Lower leg skin (tissue), 4 donors: ENCODE data around the gene SLC25A20. TPM values are rescaled to one million over a fixed set of nuclear protein-coding genes. Genes with fewer than 3 reads are reported as not detected.

ENCODE experiments used
- DNase-seq, 2 donors: peaks; one replicate each; pipeline ENCODE4 v3.0.0-alpha.2; 2019; ENCODE audit warnings: low spot score in 2 of 2
- H3K4me3 ChIP-seq: fragments of 200-600 bp; sonication (generic); 2 replicates; pipeline ENCODE4 v1.5.1; 2017; ENCODE audit warnings: mild to moderate bottlenecking, low read depth; ENCODE audit not compliant: poor library complexity, severe bottlenecking
- CTCF ChIP-seq, 3 donors: fragments of 450-650 bp; IDR thresholded peaks; one replicate each; pipeline ENCODE4 v1.5.1; 2016; ENCODE audit warnings: antibody characterized with exemption in 3 of 3, mild to moderate bottlenecking in 3 of 3, moderate library complexity in 2 of 3
- POLR2A ChIP-seq, 2 donors: fragments of 450-650 bp; IDR thresholded peaks; one replicate each; pipeline ENCODE4 v1.6.1; 2016 to 2017; ENCODE audit warnings: antibody characterized with exemption in 2 of 2, mild to moderate bottlenecking in 1 of 2, moderate library complexity in 1 of 2
- WGBS, 2 donors: methylation state at CpG; one replicate each; pipeline ENCODE4 v1.1.5; 2018; 5-methylcytosine and 5-hydroxymethylcytosine counted together
- intact Hi-C: fragments of 100-400 bp; cut with DNase I; formaldehyde crosslinking; loops from one replicate; pipeline ENCODE4 v1.15.0; 2023; ENCODE audit warnings: low total_unique reads
- total RNA-seq, 4 donors: library from RNA; depleted of rRNA; stranded (reverse); fragments of >200 nt; gene quantifications; one replicate each; pipeline ENCODE4 v1.1.0, GENCODE V29; 2016

The SLC25A20 gene
- total RNA-seq, 4 donors from 2014 or later, result 11.4 to 46.3 (median 20.4) TPM

- intact Hi-C loops, result no loop called here
- TF ChIP-seq POLR2A (IDR thresholded peaks at IDR 0.05), result no peak
- TF ChIP-seq CTCF (IDR thresholded peaks at IDR 0.05), result no peak
These were observed 36.8 kb upstream of the SLC25A20 start for GRCh38 chr3:48935530-48935929.

GRCh38 chr3:48934333-48934991 is 35.8 kb upstream of the SLC25A20 start:
- TF ChIP-seq CTCF (IDR thresholded peaks at IDR 0.05) (no peak), POLR2A (IDR thresholded peaks at IDR 0.05) (no peak)
- WGBS, 2 donors, result 93 to 94% methylated on average over 5 of the region's 5 CpGs
- H3K4me3 ChIP-seq, result no peak overlapping the region
- no peak for DNase-seq
- intact Hi-C loops, result no loop called here

More at GRCh38 chr3:48935530-48935929, 36.8 kb upstream of the SLC25A20 start:
- H3K4me3 ChIP-seq, result no peak overlapping the region
- WGBS, 2 donors, result 89 to 92% methylated on average over 4 of the region's 4 CpGs
- no peak for DNase-seq

GRCh38 chr3:48931944-48932580 is 33.4 kb upstream of the SLC25A20 start:
- 53 to 62% methylated on average over 1 of the region's 1 CpG for WGBS, 2 donors
- no peak overlapping the region for H3K4me3 ChIP-seq
- DNase-seq, result no peak
- TF ChIP-seq POLR2A (IDR thresholded peaks at IDR 0.05), result no peak
- intact Hi-C loops, result no loop called here

GRCh38 chr3:48930590-48930989 is 31.9 kb upstream of the SLC25A20 start:
- TF ChIP-seq POLR2A (IDR thresholded peaks at IDR 0.05) (no peak), CTCF (IDR thresholded peaks at IDR 0.05) (no peak)
- no peak overlapping the region for H3K4me3 ChIP-seq
- no peak for DNase-seq
- intact Hi-C loops, result no loop called here
- 65 to 76% methylated on average over 3 of the region's 3 CpGs for WGBS, 2 donors

- intact Hi-C loops, result no loop called here
- WGBS, 2 donors, result 63 to 64% methylated on average over 3 of the region's 3 CpGs
- no peak for TF ChIP-seq CTCF (IDR thresholded peaks at IDR 0.05)
- TF ChIP-seq POLR2A (IDR thresholded peaks at IDR 0.05), result no peak
- no peak overlapping the region for H3K4me3 ChIP-seq
- DNase-seq, result no peak
These were observed 30.8 kb upstream of the SLC25A20 start for GRCh38 chr3:48929358-48930035.

GRCh38 chr3:48928679-48929078 is 30.0 kb upstream of the SLC25A20 start:
- TF ChIP-seq CTCF (IDR thresholded peaks at IDR 0.05), result no peak
- no peak for TF ChIP-seq POLR2A (IDR thresholded peaks at IDR 0.05)
- WGBS, 2 donors, result 82 to 91% methylated on average over 1 of the region's 1 CpG
- H3K4me3 ChIP-seq, result no peak overlapping the region
- intact Hi-C loops, result no loop called here
- no peak for DNase-seq
